HG03378 (cell line): ENCODE results near the gene DRC7.
"Not testable (repeated sequence)": the region's sequence is repeated elsewhere in the genome, so short reads cannot be mapped to it uniquely, and the experiment has no call there.

ENCODE experiments used
- ATAC-seq: cut with Tn5 transposase; IDR thresholded peaks from one replicate; pipeline ENCODE4 v1.9.1; 2021; ENCODE audit warnings: mild to moderate bottlenecking, moderate library complexity; ENCODE audit not compliant: unreplicated experiment

The DRC7 gene

GRCh38 chr16:57658878-57659674 lies 35.5 kb upstream of the DRC7 start:
- ATAC-seq: no peak

DNA sequence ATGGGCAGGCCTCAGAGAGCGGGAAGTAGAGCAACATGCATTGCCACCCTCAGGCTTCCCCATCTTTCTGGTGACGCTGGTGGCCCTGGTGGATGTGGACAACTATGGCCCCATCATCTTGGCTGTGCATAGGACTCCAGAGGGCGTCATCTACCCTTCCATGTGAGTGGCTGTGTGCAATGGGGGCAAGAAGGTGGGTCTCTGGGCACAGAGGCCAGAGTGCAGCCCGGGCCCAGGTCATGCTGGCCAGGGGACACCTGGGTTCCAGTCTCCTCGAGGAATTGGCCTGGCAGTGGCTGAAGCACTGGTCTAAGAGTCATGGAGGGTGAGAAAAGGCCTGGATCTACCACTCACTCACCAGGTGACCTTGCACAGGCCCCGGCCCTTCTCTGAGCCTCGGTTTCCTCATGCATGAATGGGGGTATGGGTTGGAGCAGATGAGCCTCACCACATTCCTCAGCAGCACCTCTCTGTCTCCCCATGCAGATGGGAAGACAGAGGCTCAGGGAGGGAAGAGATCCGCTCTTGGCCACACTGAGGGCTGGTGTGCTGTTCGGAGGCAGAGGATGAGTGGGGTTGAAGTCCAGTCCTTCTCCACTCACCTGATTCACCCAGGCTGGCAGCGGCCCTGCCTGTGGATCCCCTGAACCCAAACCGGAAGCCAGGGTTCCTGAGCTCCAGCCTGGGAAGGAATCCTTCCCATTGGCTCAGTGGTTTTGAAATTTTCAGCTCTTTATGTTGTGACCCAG lies 33.7 kb upstream of the DRC7 start:
- ATAC-seq: no peak

- no peak for ATAC-seq
These were observed 33.1 kb upstream of the DRC7 start for GRCh38 chr16:57661510-57661909.

- ATAC-seq: no peak
These were observed 32.4 kb upstream of the DRC7 start for GRCh38 chr16:57661936-57662906.

DNA sequence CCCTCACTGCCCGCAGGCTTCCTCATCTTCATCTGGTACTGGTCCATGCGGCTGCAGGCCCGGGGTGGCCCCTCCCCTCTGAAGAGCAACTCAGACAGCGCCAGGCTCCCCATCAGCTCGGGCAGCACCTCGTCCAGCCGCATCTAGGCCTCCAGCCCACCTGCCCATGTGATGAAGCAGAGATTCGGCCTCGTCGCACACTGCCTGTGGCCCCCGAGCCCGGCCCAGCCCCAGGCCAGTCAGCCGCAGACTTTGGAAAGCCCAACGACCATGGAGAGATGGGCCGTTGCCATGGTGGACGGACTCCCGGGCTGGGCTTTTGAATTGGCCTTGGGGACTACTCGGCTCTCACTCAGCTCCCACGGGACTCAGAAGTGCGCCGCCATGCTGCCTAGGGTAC lies 31.2 kb upstream of the DRC7 start:
- no peak for ATAC-seq

DNA sequence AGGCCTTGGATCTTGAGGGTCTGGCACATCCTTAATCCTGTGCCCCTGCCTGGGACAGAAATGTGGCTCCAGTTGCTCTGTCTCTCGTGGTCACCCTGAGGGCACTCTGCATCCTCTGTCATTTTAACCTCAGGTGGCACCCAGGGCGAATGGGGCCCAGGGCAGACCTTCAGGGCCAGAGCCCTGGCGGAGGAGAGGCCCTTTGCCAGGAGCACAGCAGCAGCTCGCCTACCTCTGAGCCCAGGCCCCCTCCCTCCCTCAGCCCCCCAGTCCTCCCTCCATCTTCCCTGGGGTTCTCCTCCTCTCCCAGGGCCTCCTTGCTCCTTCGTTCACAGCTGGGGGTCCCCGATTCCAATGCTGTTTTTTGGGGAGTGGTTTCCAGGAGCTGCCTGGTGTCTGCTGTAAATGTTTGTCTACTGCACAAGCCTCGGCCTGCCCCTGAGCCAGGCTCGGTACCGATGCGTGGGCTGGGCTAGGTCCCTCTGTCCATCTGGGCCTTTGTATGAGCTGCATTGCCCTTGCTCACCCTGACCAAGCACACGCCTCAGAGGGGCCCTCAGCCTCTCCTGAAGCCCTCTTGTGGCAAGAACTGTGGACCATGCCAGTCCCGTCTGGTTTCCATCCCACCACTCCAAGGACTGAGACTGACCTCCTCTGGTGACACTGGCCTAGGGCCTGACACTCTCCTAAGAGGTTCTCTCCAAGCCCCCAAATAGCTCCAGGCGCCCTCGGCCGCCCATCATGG lies 30.5 kb upstream of the DRC7 start:
- ATAC-seq: no peak

GRCh38 chr16:57664662-57665025 lies 30.0 kb upstream of the DRC7 start:
- no peak for ATAC-seq

DNA sequence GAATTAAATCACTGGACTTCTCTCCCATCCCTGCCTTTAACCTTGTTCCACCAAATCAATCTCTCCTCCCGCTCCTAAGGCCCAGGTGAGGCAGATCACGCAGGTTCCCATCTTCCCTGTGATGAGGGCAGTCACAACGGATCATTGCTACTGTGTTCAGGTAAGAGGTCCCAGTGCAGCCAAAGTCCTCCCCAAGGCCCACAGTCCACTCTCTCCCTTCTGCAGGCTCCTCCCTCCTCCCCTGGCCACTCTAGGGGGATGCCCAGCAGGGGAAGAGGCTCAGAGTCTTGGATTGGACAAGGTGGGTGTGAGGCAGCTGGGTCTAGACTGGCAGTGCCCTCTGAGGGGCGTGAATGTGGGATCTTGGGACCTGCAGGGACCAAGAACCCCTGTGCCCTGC lies 29.1 kb upstream of the DRC7 start:
- ATAC-seq: no peak

DNA sequence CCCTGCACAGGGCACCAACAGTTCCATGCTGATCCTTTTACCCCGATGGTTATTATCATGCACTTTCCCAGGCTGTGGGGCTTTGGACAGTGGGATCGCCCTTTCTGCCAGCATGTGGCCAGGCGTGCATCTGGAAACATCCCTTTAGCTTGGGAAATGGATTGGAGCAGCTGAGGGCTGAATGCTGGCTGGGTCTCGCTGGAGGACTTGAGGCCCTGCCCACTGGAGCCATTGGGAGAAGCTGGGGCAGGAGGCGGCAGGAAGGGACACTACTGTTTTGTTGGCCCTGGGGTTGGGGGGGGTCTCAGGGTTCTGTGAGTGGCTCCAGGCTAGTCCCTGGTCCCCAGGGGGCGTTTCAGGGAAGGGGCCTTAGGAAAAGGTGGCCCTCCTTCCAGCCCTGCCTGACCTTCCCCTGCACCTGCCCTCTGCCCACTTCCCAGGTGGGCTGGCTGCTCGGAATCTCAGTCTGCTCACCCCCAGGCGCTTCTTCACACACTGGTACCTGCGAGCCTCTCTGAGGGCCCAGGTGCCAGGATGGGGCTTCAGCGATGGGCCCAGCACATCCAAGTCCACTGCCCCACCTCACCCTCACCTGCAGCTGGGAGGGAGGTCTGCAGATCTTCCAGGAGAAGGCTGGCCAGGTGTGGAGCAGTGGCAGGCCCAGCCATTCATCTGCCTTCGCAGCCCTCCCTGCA lies 28.1 kb upstream of the DRC7 start:
- ATAC-seq: no peak

- ATAC-seq: no peak
These were observed 27.5 kb upstream of the DRC7 start for GRCh38 chr16:57667048-57667525.

DNA sequence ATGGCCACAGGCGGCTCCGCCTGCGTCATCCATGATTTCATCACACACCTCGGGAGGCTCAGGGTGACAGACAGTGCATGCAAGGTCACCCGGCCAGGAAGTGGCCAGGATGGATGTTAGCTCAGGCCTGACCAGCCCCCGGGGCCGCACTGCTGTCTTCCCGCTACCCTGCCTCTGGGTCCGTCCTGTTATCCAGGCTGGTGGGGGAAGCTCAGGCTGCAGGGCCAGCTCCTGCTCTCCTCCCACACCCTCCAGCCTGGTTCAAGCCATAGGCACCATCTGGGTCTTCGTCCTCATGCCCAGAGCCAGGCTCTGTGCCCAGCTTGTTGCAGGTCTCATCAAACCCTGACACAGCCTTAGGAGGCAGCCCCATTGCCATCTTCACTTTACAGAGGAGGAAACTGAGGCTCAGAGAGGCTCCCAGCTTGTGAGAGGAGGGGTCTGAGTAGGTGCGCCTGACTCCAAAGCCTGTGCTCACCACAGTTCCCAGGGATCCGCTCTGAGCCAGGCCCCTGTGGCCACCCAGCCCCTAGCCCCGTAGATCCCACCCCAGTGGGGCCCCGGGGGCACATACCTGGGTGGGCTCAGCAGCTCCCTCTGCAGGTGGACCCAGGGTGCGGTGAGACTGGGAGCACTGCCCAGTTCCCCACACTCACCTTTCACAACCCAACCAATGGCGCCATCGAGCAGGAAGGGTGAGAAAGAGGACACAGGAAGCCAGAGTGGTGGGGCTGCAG lies 26.9 kb upstream of the DRC7 start:
- ATAC-seq: no peak

GRCh38 chr16:57668263-57668571 lies 26.4 kb upstream of the DRC7 start, which contains the start of gene ADGRG3:
Gene ADGRG3 (plus strand): TSS chr16:57668306. CDS start chr16:57668348, 42 bp downstream.
- ATAC-seq: no peak

GRCh38 chr16:57668630-57669475 lies 25.8 kb upstream of the DRC7 start:
- ATAC-seq: no peak

DNA sequence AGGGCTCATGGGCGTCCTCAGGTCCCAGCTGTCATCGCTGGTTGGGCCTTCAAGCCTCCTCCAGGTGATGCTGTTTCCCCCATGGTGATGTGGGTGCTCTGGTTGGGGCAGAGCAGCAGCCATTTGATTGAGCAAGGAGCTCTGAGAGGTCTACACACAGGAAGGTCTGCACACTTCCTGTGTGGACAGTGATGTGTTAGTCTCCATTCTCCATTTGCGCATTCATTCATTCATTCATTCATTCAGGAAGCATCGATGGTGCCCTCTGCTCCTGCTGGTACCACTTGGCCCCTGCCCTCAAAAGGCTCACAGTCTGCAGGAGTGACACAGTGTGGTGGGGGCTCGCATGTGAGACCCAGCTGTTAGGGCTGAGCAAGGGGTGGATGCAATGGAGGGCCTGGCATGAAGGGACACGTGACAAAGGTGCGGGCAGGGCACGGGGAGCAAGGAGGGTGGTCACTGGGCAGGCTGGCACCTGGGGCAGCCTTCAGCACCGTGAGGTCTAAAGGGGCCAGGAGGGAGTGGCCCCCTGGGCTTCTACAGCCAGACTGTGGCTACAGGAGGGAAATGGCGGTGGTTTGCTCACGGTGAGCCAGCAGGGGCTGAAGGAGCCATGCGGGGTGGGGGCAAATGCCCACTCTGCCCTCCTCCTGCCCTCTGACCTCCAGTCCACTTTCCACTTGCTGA lies 25.0 kb upstream of the DRC7 start:
- no peak for ATAC-seq

DNA sequence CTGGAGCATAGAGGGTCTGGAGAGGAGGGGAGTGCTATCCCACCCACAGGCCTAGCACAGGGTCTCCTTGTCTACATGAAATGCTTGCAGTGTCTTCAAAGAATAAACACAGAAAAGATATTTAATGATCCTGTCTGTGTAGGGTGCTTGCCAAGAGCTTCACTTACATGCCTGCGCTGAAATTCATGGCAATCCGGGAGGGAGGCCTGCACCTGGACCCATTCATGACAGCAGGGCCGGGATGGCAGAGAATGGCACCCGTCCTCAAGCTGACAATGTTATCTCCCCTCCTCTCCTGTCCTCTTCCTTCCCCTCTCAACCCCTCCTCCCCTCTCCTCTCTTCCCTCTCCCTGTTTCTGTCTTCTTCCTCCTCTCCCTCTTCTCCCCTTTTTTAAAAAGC lies 24.4 kb upstream of the DRC7 start:
- ATAC-seq: no peak

DNA sequence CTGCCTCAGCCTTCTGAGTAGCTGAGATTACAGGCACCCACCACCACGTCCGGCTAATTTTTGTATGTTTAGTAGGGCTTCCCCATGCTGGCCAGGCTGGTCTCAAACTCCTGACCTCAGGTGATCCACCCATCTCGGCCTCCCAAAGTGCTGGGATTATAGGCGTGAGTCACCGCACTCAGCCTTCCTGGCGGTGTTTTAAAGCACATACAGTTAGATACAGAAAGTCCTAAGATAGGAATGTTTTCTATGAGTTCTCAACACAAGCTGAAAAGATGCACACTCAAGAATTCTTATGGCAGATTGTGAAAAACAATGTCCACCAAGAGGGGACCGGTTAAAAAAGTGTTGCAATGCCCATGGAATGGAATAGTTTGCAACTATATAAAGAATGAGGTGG lies 23.2 kb upstream of the DRC7 start:
- ATAC-seq: not testable (repeated sequence)

- ATAC-seq: no peak
These were observed 22.2 kb upstream of the DRC7 start for GRCh38 chr16:57672416-57672815.

- no peak for ATAC-seq
These were observed 21.8 kb upstream of the DRC7 start for GRCh38 chr16:57672824-57673223.
